DND-41 (cell line): ENCODE measurements around the gene SIPA1L3.

Source experiments
- ATAC-seq: fragments of 200-7000 bp; cut with Tn5 transposase; 3 replicates; pipeline ENCODE4 v1.9.1; 2021; ENCODE audit warnings: low read depth; ENCODE audit not compliant: insufficient read depth
- DNase-seq: peaks from one replicate; pipeline ENCODE4 v3.0.0-alpha.2; 2020
- H2AFZ ChIP-seq: 2 replicates; pipeline ENCODE4 v1.6.0; 2012; ENCODE audit warnings: low read depth, low read length
- H3K27ac ChIP-seq: 2 replicates; pipeline ENCODE4 v1.5.1; 2012; ENCODE audit warnings: low read length, inconsistent platforms
- H3K27me3 ChIP-seq: fragments of 200-600 bp; sonication (generic); 2 replicates; pipeline ENCODE4 v1.6.0; 2012; ENCODE audit warnings: low read length, mild to moderate bottlenecking, inconsistent platforms; ENCODE audit not compliant: insufficient read depth, poor library complexity
- H3K36me3 ChIP-seq: 2 replicates; pipeline ENCODE4 v1.5.1; 2012; ENCODE audit warnings: low read length, inconsistent platforms; ENCODE audit not compliant: insufficient read depth
- H3K4me1 ChIP-seq: 2 replicates; pipeline ENCODE4 v1.5.1; 2012; ENCODE audit warnings: mild to moderate bottlenecking, low read length; ENCODE audit not compliant: insufficient read depth
- H3K4me2 ChIP-seq: 2 replicates; pipeline ENCODE4 v1.6.0; 2012; ENCODE audit warnings: mild to moderate bottlenecking, moderate library complexity, low read length, inconsistent platforms; ENCODE audit not compliant: insufficient read depth
- H3K4me3 ChIP-seq, 2 experiments: fragments of 200-600 bp in 1 of 2; shearing (Covaris generic) in 1 of 2; 2 replicates each; pipeline ENCODE4 v1.5.1; 2012 to 2016; ENCODE audit warnings: inconsistent platforms in 2 of 2, low read length in 2 of 2, mild to moderate bottlenecking in 2 of 2, low read depth in 1 of 2, moderate library complexity in 1 of 2
- H3K79me2 ChIP-seq: 2 replicates; pipeline ENCODE4 v1.6.0; 2012; ENCODE audit warnings: low read length, inconsistent platforms; ENCODE audit not compliant: insufficient read depth
- H3K9ac ChIP-seq: 2 replicates; pipeline ENCODE4 v1.6.0; 2012; ENCODE audit warnings: low read depth, mild to moderate bottlenecking, inconsistent platforms, low read length, moderate library complexity
- H3K9me3 ChIP-seq: 2 replicates; pipeline ENCODE4 v1.5.1; 2012; ENCODE audit warnings: low read length, moderate library complexity, mild to moderate bottlenecking, inconsistent platforms; ENCODE audit not compliant: insufficient read depth, severe bottlenecking
- H4K20me1 ChIP-seq: 2 replicates; pipeline ENCODE4 v1.6.0; 2012; ENCODE audit warnings: low read length; ENCODE audit not compliant: insufficient read depth
- CTCF ChIP-seq: IDR thresholded peaks from 2 replicates; pipeline ENCODE4 v1.5.1; 2012; ENCODE audit warnings: borderline replicate concordance, low read length, moderate library complexity, mild to moderate bottlenecking; ENCODE audit not compliant: poor library complexity, severe bottlenecking; ENCODE audit errors: extremely low read depth
- EZH2 ChIP-seq: IDR thresholded peaks from 3 replicates; pipeline ENCODE4 v1.6.1; 2012; ENCODE audit warnings: borderline replicate concordance, low read depth, mild to moderate bottlenecking, moderate library complexity, low read length, inconsistent platforms; ENCODE audit not compliant: severe bottlenecking

Gene SIPA1L3

GRCh38 chr19:38152461-38153379 lies 245.7 kb downstream of the SIPA1L3 start:
- Histone ChIP-seq H3K9ac (no peak overlapping the region), H4K20me1 (no peaks in the 10 kb centered on the region), H3K27ac (no peak overlapping the region), H3K36me3 (peaks cover 21% of the 10 kb centered on the region), H2AFZ (no peak overlapping the region), H3K4me2 (no peak overlapping the region), H3K79me2 (no peaks in the 10 kb centered on the region), H3K4me3 (no peak overlapping the region), H3K4me1 (no peaks in the 10 kb centered on the region), H3K9me3 (no peaks in the 10 kb centered on the region), H3K27me3 (no peaks in the 10 kb centered on the region)
- TF ChIP-seq CTCF (no peak), EZH2 (no peak)
- DNase-seq: no peak
- ATAC-seq: no peak

DNA sequence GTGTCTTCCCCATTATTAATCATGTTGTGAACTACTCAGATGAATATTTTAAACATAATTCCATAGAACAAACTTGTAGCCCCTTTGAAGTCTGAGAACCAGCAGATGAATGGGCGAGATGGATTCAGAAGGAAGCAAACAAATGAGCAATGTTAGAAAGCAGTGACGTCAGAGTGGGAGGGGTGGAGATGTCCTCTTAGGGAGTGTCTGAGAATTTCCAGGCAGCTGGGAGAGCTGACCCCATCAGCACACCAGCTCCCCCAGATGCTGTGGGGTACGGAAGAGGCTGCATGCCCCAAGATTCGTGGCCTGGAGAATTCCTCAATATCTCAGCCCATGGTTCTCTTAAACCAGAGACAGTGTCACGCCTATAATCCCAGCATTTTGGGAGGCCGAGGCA lies 248.4 kb downstream of the SIPA1L3 start:
- no peak overlapping the region for H3K27ac ChIP-seq

GRCh38 chr19:38158730-38159129 lies 251.7 kb downstream of the SIPA1L3 start:
- Histone ChIP-seq H3K9me3 (peaks cover 14% of the 10 kb centered on the region), H3K9ac (no peak overlapping the region), H3K4me3 (no peak overlapping the region), H3K79me2 (no peaks in the 10 kb centered on the region), H3K4me1 (no peaks in the 10 kb centered on the region), H3K27ac (no peak overlapping the region), H3K27me3 (no peaks in the 10 kb centered on the region), H4K20me1 (no peaks in the 10 kb centered on the region), H3K36me3 (peaks cover 23% of the 10 kb centered on the region), H3K4me2 (no peak overlapping the region), H2AFZ (no peak overlapping the region)
- no peak for ATAC-seq
- TF ChIP-seq CTCF (no peak), EZH2 (no peak)
- DNase-seq: no peak

More for the DNA sequence above, 248.4 kb downstream of the SIPA1L3 start:
- Histone ChIP-seq H3K4me3 (no peak overlapping the region), H3K27me3 (no peaks in the 10 kb centered on the region), H4K20me1 (no peaks in the 10 kb centered on the region), H3K4me1 (no peaks in the 10 kb centered on the region), H3K79me2 (no peaks in the 10 kb centered on the region), H3K36me3 (peaks cover 21% of the 10 kb centered on the region), H3K9ac (no peak overlapping the region), H2AFZ (no peak overlapping the region), H3K4me2 (no peak overlapping the region), H3K9me3 (no peaks in the 10 kb centered on the region)
- TF ChIP-seq EZH2 (no peak), CTCF (no peak)
- DNase-seq (no peak), ATAC-seq (no peak)
